A549 (cell line): ENCODE results near the gene CCDC187. TPM values are rescaled to one million over a fixed set of nuclear protein-coding genes. Genes with fewer than 3 reads are reported as not detected.
"Not testable (repeated sequence)": the region's sequence is repeated elsewhere in the genome, so short reads cannot be mapped to it uniquely, and the experiment has no call there.

ENCODE experiments used
- ATAC-seq, 2 experiments: fragments of 200-7000 bp in 1 of 2; fragments of >200 bp in 1 of 2; cut with Nextera tagmentation in 1 of 2; cut with Tn5 transposase in 1 of 2; 3 replicates each; pipeline versions ENCODE4 v1.8.0 to v1.9.1; 2018 to 2020; ENCODE audit warnings: mild to moderate bottlenecking in 1 of 2, moderate library complexity in 1 of 2
- CTCF ChIA-PET: fragments of 300-600 bp; sonication (Branson Sonifier 250); formaldehyde crosslinking; extraction: SDS; loops from one replicate; lab custom pipeline; 2021; ENCODE audit warnings: antibody characterized with exemption, inconsistent platforms; lab: Yijun Ruan, JAX
- POLR2A ChIA-PET: fragments of 350-600 bp; formaldehyde crosslinking; extraction: SDS; loops from one replicate; lab custom pipeline; 2021; ENCODE audit warnings: antibody characterized with exemption, inconsistent platforms; lab: Yijun Ruan, JAX
- DNase-seq, 2 experiments: peaks; one replicate each; pipeline versions ENCODE4 v3.0.0 to v3.0.0-alpha.2; 2011 to 2016; ENCODE audit warnings: low read depth in 1 of 2, low spot score in 1 of 2
- FAIRE-seq: peaks from 2 replicates; lab custom pipeline; 2011; peaks lifted over from hg19 to GRCh38; lab: Jason Lieb, UNC
- H3K27ac ChIP-seq, 2 experiments: fragments of >200 bp; sonication (Bioruptor Twin); formaldehyde crosslinking; 3 replicates each; pipeline ENCODE4 v1.5.1; 2016 to 2017
- H3K4me1 ChIP-seq: fragments of >200 bp; sonication (Bioruptor Twin); formaldehyde crosslinking; 3 replicates; pipeline ENCODE4 v1.6.1; 2016
- H3K4me2 ChIP-seq: fragments of >200 bp; sonication (Bioruptor Twin); formaldehyde crosslinking; 3 replicates; pipeline ENCODE4 v1.6.1; 2016
- H3K4me3 ChIP-seq: fragments of >200 bp; sonication (Bioruptor Twin); formaldehyde crosslinking; 3 replicates; pipeline ENCODE4 v1.5.1; 2016
- H3K9me3 ChIP-seq: fragments of >200 bp; sonication (Bioruptor Twin); formaldehyde crosslinking; 3 replicates; pipeline ENCODE4 v1.6.1; 2016
- ATOH8 ChIP-seq: fragments of 250-450 bp; sonication (Bioruptor Pico); IDR thresholded peaks from 2 replicates; pipeline ENCODE4 v1.5.0; 2020; ENCODE audit warnings: low read depth, mild to moderate bottlenecking, moderate library complexity
- CBX8 ChIP-seq: fragments of 200-600 bp; sonication (generic); IDR thresholded peaks from 2 replicates; pipeline ENCODE4 v1.6.1; 2016
- CEBPB ChIP-seq, 2 experiments: fragments of >200 bp in 1 of 2; sonication (Bioruptor Twin) in 1 of 2; formaldehyde crosslinking in 1 of 2; IDR thresholded peaks; 2 replicates each; pipeline ENCODE4 v1.6.1; 2012 to 2016
- CHD2 ChIP-seq: fragments of 150-350 bp; IDR thresholded peaks from 2 replicates; pipeline ENCODE4 v1.6.1; 2014; ENCODE audit warnings: low read length; ENCODE audit not compliant: partially characterized antibody
- CHD4 ChIP-seq: fragments of 200-600 bp; sonication (generic); IDR thresholded peaks from 2 replicates; pipeline ENCODE4 v1.6.1; 2016; ENCODE audit warnings: antibody characterized with exemption, mild to moderate bottlenecking, borderline replicate concordance
- ESRRA ChIP-seq: fragments of 150-350 bp; IDR thresholded peaks from 2 replicates; pipeline ENCODE4 v1.6.1; 2014; ENCODE audit warnings: mild to moderate bottlenecking, low read length, borderline replicate concordance
- GATA3 ChIP-seq: IDR thresholded peaks from 2 replicates; pipeline ENCODE4 v1.6.1; 2012; ENCODE audit warnings: borderline replicate concordance
- HDAC2 ChIP-seq: fragments of 200-600 bp; sonication (generic); IDR thresholded peaks from 2 replicates; pipeline ENCODE4 v1.6.1; 2016
- HOXB13 ChIP-seq: fragments of 250-450 bp; sonication (Bioruptor Pico); IDR thresholded peaks from 2 replicates; pipeline ENCODE4 v1.5.0; 2020; ENCODE audit warnings: low read depth, mild to moderate bottlenecking, moderate library complexity
- HOXB5 ChIP-seq: fragments of 250-450 bp; sonication (Bioruptor Pico); IDR thresholded peaks from 2 replicates; pipeline ENCODE4 v1.5.0; 2020; ENCODE audit warnings: mild to moderate bottlenecking, moderate library complexity
- JUNB ChIP-seq: fragments of >200 bp; sonication (Bioruptor Twin); formaldehyde crosslinking; IDR thresholded peaks from 2 replicates; pipeline ENCODE4 v1.6.1; 2016
- KDM1A ChIP-seq: fragments of 200-600 bp; sonication (generic); IDR thresholded peaks from 2 replicates; pipeline ENCODE4 v1.6.1; 2016; ENCODE audit warnings: low read depth, mild to moderate bottlenecking
- KDM5A ChIP-seq: fragments of 200-600 bp; sonication (generic); IDR thresholded peaks from 2 replicates; pipeline ENCODE4 v1.6.1; 2016; ENCODE audit warnings: antibody characterized with exemption, mild to moderate bottlenecking
- MAFK ChIP-seq: fragments of 450-650 bp; IDR thresholded peaks from 2 replicates; pipeline ENCODE4 v1.6.1; 2014; ENCODE audit not compliant: partially characterized antibody
- NR3C1 ChIP-seq: fragments of >200 bp; sonication (Bioruptor Twin); formaldehyde crosslinking; IDR thresholded peaks from 3 replicates; pipeline ENCODE4 v1.6.1; 2017
- PHF8 ChIP-seq: fragments of 200-600 bp; sonication (generic); IDR thresholded peaks from 2 replicates; pipeline ENCODE4 v1.6.1; 2016; ENCODE audit warnings: low read depth, mild to moderate bottlenecking, antibody characterized with exemption, moderate library complexity, borderline replicate concordance
- POLR2AphosphoS2 ChIP-seq: conservative IDR thresholded peaks from 2 replicates; pipeline ENCODE4 v1.6.1; 2012; ENCODE audit warnings: low read length, improper control_type of control experiment, inconsistent platforms
- RCOR1 ChIP-seq: fragments of 150-350 bp; IDR thresholded peaks from 2 replicates; pipeline ENCODE4 v1.6.1; 2014; ENCODE audit warnings: antibody characterized with exemption, low read length, low read depth
- RNF2 ChIP-seq: fragments of 200-600 bp; sonication (generic); IDR thresholded peaks from 2 replicates; pipeline ENCODE4 v1.6.1; 2016; ENCODE audit warnings: low read depth, mild to moderate bottlenecking, antibody characterized with exemption, moderate library complexity, borderline replicate concordance
- SMC3 ChIP-seq: fragments of >200 bp; sonication (Bioruptor Twin); formaldehyde crosslinking; IDR thresholded peaks from 3 replicates; pipeline ENCODE4 v1.6.1; 2018; ENCODE audit warnings: inconsistent platforms
- TFCP2L1 ChIP-seq: fragments of 250-450 bp; sonication (Bioruptor Pico); IDR thresholded peaks from 2 replicates; pipeline ENCODE4 v1.5.0; 2021; ENCODE audit warnings: mild to moderate bottlenecking
- USF2 ChIP-seq: fragments of 450-650 bp; IDR thresholded peaks from 2 replicates; pipeline ENCODE4 v1.6.1; 2014; ENCODE audit warnings: antibody characterized with exemption
- ZFP36 ChIP-seq: fragments of 450-650 bp; IDR thresholded peaks from 2 replicates; pipeline ENCODE4 v1.6.1; 2014; ENCODE audit warnings: borderline replicate concordance; ENCODE audit not compliant: partially characterized antibody
- ZNF302 ChIP-seq: fragments of 250-450 bp; sonication (Bioruptor Pico); IDR thresholded peaks from 2 replicates; pipeline ENCODE4 v1.9.0; 2021; ENCODE audit warnings: inconsistent platforms, mild to moderate bottlenecking, moderate library complexity
- ZSCAN20 ChIP-seq: fragments of 250-450 bp; sonication (Bioruptor Pico); IDR thresholded peaks from 2 replicates; pipeline ENCODE4 v1.8.0; 2022; ENCODE audit warnings: mild to moderate bottlenecking, moderate library complexity
- WGBS: methylation state at CpG from one replicate; pipeline ENCODE4 v1.1.6; 2017; ENCODE audit errors: missing lambda C conversion rate; 5-methylcytosine and 5-hydroxymethylcytosine counted together
- polyA plus RNA-seq, 4 experiments: library from polyadenylated mRNA; depleted of rRNA in 3 of 4; stranded (reverse); fragments of >200 nt; fragmentation: RNase III in 1 of 4; extraction: RNeasy Plus Mini Kit Qiagen cat#74134 plus additional on column Dnase treatment in 1 of 4; gene quantifications; 2 replicates in 3 of 4; 3 replicates in 1 of 4; pipeline ENCODE4 v1.2.3, GENCODE V29; 2011 to 2017
- TF ChIP-seq, protein P1 (sequence below): fragments of 150-350 bp; IDR thresholded peaks from 2 replicates; pipeline ENCODE4 v1.6.1; 2014; ENCODE audit warnings: low read depth, mild to moderate bottlenecking, low read length
- TF ChIP-seq, protein P2 (sequence below): fragments of 250-450 bp; sonication (Bioruptor Pico); IDR thresholded peaks from 2 replicates; pipeline ENCODE4 v1.5.0; 2021; ENCODE audit warnings: mild to moderate bottlenecking, moderate library complexity, borderline replicate concordance
- TF ChIP-seq, protein P3 (sequence below): IDR thresholded peaks from 2 replicates; pipeline ENCODE4 v1.6.1; 2012

Gene CCDC187
- polyA plus RNA-seq, 2 of the 4 experiments (the other 2 are of a cell fraction) = under 0.01 TPM; not detected in 1

DNA sequence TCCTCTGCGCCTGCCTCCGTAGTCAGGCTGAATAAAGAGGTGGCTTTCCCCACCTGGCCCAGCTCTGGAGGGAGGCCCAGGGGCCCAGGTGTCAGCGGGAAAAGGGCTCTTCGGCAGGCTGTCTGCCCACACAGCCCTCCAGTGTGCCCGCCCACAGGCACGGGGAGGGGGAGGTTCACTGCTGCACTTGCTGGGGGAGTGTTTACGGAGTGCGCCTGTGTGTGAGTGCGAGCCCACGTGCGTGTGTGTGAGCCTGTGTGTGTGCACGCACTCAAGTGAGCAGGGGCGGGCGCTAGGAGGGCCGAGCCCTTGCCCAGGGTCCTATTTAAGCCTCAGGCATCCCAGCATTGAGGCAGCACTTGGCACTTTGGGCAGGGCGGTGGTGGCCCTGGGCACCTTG is 48.8 kb upstream of the CCDC187 start:
- WGBS = 92% methylated on average over 15 of the region's 16 CpGs
- DNase-seq = no peak
- Histone ChIP-seq H3K27ac (no peak overlapping the region), H3K4me1 (peaks cover 27% of the 10 kb centered on the region), H3K9me3 (no peaks in the 10 kb centered on the region), H3K4me2 (no peak overlapping the region), H3K4me3 (no peak overlapping the region)
- no peak for FAIRE-seq
- no peak for TF ChIP-seq POLR2AphosphoS2
- TF ChIP-seq HDAC2 = no peak
- no peak for TF ChIP-seq JUNB
- TF ChIP-seq CHD2 = no peak
- no peak for TF ChIP-seq TFCP2L1
- TF ChIP-seq KDM1A = no peak
- no peak for TF ChIP-seq CEBPB (IDR thresholded peaks at IDR 0.05)
- TF ChIP-seq HOXB13 (CRISPR knock-in tag) = no peak
- CTCF ChIA-PET = interaction anchor here (1.6 kb wide), 1 partner anchor 10 kb away, joined by 8 read pairs; the partner anchor contains the start of gene DNLZ
- POLR2A ChIA-PET = interaction anchor here (0.5 to 1.0 kb wide), 2 partner anchors 10 to 848 kb away, joined by 4 to 6 read pairs; no protein-coding TSS in a partner anchor
- no peak for ATAC-seq

DNA sequence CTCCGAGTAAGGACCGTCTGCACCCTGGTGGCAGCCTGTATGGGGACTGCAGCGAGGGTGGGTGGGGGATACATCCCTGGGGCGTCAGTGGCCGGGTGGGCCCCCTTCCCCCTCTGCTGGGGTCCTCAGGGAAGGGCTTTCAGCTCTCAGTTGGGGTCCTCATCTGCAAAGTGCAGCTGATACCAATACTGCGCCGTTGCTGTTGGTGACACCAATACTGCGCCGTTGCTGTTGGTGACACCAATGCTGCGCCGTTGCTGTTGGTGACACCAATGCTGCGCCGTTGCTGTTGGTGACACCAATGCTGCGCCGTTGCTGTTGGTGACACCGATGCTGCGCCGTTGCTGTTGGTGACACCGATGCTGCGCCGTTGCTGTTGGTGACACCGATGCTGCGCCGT is 48.0 kb upstream of the CCDC187 start:
- WGBS = 96% methylated on average over 13 of the region's 24 CpGs
- FAIRE-seq, H3K4me2 ChIP-seq, H3K27ac ChIP-seq, H3K9me3 ChIP-seq, DNase-seq, ATAC-seq, H3K4me3 ChIP-seq: not testable (repeated sequence)
- CTCF ChIA-PET = interaction anchor here (1.6 kb wide), 1 partner anchor 11 kb away, joined by 8 read pairs; the partner anchor contains the start of gene DNLZ
- POLR2A ChIA-PET = interaction anchor here (1.0 kb wide), 1 partner anchor 11 kb away, joined by 4 read pairs; no protein-coding TSS in a partner anchor
- peaks cover 27% of the 10 kb centered on the region for H3K4me1 ChIP-seq

DNA sequence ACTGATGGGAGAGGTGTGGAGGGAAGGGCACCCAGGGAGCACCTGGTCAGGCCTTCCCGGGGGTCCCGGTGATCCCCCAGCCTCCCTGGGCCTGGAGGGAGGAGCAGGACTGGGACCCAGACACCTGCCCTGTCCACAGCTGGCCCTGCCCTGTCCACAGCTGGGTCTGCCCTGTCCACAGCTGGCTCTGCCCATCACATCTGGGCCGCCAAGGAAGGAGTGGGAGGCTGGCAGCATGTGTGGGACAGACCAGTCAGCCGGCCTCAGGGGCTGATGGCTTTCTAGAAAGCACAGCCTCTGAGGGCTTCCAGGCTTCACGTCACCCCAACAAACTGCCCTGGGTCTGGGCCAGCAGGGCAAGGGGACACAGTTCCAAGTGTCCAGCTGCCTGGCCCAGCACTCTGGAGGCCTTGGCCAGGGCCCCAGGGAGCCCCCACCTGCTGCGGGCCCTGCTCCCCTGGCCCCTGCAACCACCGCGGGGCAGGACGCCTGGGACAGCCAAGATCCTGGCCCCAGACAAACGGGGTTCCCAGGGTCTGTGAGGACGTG is 47.4 kb upstream of the CCDC187 start:
- Histone ChIP-seq H3K9me3 (no peaks in the 10 kb centered on the region), H3K4me1 (peaks cover 25% of the 10 kb centered on the region)
- ATAC-seq = no peak
- WGBS = 89% methylated on average over 5 of the region's 11 CpGs
- no peak for DNase-seq
- TF ChIP-seq CHD2 = no peak
- TF ChIP-seq, protein P1, sequence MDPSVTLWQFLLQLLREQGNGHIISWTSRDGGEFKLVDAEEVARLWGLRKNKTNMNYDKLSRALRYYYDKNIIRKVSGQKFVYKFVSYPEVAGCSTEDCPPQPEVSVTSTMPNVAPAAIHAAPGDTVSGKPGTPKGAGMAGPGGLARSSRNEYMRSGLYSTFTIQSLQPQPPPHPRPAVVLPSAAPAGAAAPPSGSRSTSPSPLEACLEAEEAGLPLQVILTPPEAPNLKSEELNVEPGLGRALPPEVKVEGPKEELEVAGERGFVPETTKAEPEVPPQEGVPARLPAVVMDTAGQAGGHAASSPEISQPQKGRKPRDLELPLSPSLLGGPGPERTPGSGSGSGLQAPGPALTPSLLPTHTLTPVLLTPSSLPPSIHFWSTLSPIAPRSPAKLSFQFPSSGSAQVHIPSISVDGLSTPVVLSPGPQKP = no peak
- TF ChIP-seq, all 56 proteins: peak for 0
- ChIA-PET CTCF (interaction anchor here (1.1 to 1.6 kb wide), 2 partner anchors 12 kb away, joined by 3 to 8 read pairs; partner anchors contain the start of gene DNLZ), POLR2A (interaction anchor here (1.4 kb wide), 1 partner anchor 12 kb away, joined by 7 read pairs; no protein-coding TSS in a partner anchor)
- no peak overlapping the region for H3K27ac ChIP-seq
- no peak overlapping the region for H3K4me3 ChIP-seq
- no peak for FAIRE-seq
- H3K4me2 ChIP-seq = no peak overlapping the region

- ChIA-PET CTCF (no interaction called here), POLR2A (no interaction called here)
- DNase-seq (no peak), FAIRE-seq (no peak), ATAC-seq (no peak)
- 88% methylated on average over 8 of the region's 24 CpGs for WGBS
- H3K4me3 ChIP-seq = no peak overlapping the region
- H3K9me3 ChIP-seq = no peaks in the 10 kb centered on the region
- H3K4me2 ChIP-seq = no peak overlapping the region
- TF ChIP-seq GATA3 (no peak), SMC3 (no peak), HOXB5 (no peak), NR3C1 (no peak), ZNF302 (CRISPR knock-in tag) (no peak), RCOR1 (no peak), ESRRA (no peak), KDM5A (no peak), USF2 (no peak), RNF2 (no peak), CHD4 (no peak), CBX8 (no peak), ZSCAN20 (CRISPR knock-in tag) (no peak), ATOH8 (no peak), ZFP36 (no peak), MAFK (no peak), PHF8 (no peak)
- TF ChIP-seq, protein P2, sequence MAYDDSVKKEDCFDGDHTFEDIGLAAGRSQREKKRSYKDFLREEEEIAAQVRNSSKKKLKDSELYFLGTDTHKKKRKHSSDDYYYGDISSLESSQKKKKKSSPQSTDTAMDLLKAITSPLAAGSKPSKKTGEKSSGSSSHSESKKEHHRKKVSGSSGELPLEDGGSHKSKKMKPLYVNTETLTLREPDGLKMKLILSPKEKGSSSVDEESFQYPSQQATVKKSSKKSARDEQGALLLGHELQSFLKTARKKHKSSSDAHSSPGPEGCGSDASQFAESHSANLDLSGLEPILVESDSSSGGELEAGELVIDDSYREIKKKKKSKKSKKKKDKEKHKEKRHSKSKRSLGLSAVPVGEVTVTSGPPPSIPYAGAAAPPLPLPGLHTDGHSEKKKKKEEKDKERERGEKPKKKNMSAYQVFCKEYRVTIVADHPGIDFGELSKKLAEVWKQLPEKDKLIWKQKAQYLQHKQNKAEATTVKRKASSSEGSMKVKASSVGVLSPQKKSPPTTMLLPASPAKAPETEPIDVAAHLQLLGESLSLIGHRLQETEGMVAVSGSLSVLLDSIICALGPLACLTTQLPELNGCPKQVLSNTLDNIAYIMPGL (CRISPR knock-in tag) = no peak
- TF ChIP-seq, protein P3, sequence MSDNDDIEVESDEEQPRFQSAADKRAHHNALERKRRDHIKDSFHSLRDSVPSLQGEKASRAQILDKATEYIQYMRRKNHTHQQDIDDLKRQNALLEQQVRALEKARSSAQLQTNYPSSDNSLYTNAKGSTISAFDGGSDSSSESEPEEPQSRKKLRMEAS = no peak
- H3K27ac ChIP-seq = no peak overlapping the region
- H3K4me1 ChIP-seq = peaks cover 17% of the 10 kb centered on the region
Observed at GRCh38 chr9:136349546-136349945, 45.7 kb upstream of the CCDC187 start.
